ENCODE data around the gene PARP8.
"Not testable (repeated sequence)": the region's sequence is repeated elsewhere in the genome, so short reads cannot be mapped to it uniquely, and the experiment has no call there.

PARP8 gene

GRCh38 chr5:50679554-50679953 is 13.1 kb downstream of the PARP8 start:
- DNase-seq (ENCODE audit: low spot score), result not testable (repeated sequence)

GRCh38 chr5:50684721-50685120 is 18.3 kb downstream of the PARP8 start:
- no peak for DNase-seq (ENCODE audit: low spot score)

DNA sequence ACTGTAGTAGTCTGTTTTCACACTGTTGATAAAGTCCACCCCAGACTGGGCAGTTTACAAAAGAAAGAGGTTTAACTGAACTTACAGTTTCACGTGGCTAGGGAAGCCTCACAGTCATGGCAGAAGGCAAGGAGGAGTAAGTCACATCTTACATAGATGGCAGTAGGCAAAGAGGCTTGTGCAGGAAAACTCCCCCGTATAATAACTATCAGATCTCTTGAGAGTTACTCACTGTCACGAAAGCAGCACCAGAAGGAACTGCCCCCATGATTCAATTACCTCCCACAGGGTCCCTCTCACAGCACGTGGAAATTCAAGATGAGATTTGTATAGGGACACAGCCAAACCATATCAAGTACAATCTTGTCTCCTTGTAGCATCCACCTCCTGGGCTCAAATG is 21.1 kb downstream of the PARP8 start:
- no peak for DNase-seq (ENCODE audit: low spot score)

- no peak for DNase-seq (ENCODE audit: low spot score)
These were observed 25.1 kb downstream of the PARP8 start for GRCh38 chr5:50691399-50692016.

DNA sequence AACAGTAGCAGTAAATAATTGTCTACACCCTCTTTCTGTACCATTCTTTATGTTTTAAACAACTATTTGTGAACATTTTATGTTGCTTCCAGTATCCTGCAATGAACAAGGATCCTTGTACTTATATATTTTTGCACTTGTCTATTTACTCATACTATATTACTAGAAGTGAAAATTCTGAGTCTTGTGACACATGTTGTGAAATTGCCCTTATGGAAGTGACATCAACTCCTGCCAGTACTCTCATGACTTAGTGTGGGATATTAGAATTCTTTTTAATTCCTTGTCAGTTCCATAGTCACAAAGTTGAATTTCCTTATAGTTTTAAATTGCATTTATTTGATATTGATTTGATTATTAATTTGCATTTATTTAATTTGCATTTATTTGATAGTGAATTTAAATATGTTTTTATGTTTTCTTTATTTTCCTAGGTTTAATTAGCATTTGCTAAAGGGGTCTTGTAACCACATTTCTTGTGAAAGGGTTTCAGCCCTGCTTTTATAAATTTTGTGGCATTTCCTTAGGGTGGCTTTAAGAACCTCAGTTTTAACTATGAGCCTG is 27.7 kb downstream of the PARP8 start:
- DNase-seq (ENCODE audit: low spot score), result no peak

GRCh38 chr5:50694626-50695025 is 28.2 kb downstream of the PARP8 start:
- not testable (repeated sequence) for DNase-seq (ENCODE audit: low spot score)

- DNase-seq (ENCODE audit: low spot score), result no peak
These were observed 31.3 kb downstream of the PARP8 start for GRCh38 chr5:50697739-50698138.

GRCh38 chr5:50699737-50700136 is 33.3 kb downstream of the PARP8 start:
- no peak for DNase-seq (ENCODE audit: low spot score)

DNA sequence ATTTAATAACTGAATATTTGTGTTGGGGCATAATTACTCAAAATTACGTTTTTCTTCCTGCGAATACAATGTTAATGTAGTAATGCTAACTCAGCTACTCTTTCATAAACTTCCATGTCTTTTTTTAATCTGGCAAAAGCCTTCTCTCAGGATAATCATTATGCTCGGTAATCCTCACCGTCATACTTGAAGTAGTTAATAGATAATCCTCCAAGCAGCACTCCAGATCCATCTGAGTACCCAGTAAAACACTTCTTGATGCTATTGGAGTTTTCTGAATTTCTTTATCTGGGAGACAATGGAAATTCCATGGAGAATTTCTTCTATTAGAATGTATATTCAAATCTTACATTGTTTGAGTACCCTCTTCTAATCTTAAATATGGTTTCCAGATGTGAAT is 34.3 kb downstream of the PARP8 start:
- DNase-seq (ENCODE audit: low spot score), result no peak

DNA sequence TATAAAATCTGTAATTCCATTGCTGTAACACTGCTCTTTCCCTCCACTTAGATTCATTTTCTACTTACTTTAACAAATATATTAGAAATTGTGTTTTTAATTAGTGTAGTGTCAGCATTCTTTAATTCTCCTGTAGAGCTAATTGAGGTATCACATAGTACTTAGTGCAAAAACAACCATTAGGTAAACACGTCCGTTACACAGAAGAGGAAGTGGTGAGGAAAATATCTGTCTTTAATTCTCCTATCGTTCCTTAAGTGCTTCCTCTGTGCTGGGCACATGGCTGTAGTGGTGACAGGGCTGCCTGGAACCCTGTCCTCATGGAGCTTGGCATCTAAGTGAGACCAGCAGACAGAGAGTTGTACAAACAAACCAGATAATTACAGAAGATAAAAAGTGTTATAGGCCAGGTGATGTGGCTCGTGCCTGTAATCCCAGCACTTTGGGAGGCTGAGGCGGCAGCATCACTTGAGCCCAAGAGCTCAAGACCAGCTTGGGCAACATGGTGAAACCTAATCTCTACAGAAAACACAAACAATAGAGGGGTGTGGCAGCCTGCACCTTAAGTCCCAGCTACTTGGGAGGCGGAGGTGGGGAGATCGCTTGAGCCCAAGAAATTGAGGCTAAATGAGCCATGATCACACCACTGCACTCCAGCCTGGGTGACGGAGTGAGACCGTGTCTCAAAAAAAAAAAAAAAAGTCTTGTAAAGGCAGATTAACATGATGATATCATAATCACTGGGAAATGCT is 36.4 kb downstream of the PARP8 start:
- DNase-seq (ENCODE audit: low spot score), result no peak

GRCh38 chr5:50703367-50703666 is 36.9 kb downstream of the PARP8 start:
- DNase-seq (ENCODE audit: low spot score), result no peak

DNA sequence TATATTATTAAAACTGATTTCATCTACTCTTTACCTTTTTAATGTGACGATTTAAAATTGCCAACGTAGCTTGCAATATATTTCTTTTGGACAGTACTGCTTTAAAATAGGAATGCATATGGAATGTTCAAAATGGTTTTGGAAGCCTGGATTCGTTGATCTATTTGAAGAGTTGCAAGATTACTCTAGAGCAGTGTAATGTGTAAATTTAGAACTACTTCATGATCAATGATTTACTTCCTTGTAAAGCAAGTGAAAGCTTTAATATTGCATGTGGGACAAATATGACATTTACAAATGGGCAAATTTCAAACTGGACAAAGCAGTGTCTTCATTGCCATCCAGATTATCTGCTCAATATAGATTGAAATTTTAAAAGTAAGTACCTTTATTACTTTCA is 38.3 kb downstream of the PARP8 start:
- DNase-seq (ENCODE audit: low spot score), result no peak

GRCh38 chr5:50709471-50709870 is 43.0 kb downstream of the PARP8 start:
- no peak for DNase-seq (ENCODE audit: low spot score)

GRCh38 chr5:50710838-50711237 is 44.4 kb downstream of the PARP8 start:
- DNase-seq (ENCODE audit: low spot score), result no peak

DNA sequence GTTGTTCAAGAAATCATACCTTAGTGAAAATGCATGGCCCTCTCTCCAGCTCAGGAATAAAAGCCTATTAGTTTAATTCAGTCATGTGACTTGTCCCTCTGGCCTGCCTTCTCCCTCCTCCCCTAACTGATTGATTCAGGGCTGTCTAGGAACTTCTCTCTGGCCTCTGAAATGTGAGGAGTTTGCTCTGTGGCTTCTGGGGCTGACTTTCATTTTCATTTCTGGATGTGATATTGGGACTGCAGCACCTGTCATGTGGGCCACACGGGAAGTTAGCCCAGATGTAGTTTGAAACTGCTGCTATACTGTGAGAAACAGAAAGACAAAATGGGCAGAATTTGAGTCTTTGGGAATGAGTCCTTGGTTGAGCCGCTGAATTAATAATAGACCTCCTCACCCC is 44.8 kb downstream of the PARP8 start:
- DNase-seq (ENCODE audit: low spot score), result peak; percentile 19

GRCh38 chr5:50712479-50712878 is 46.0 kb downstream of the PARP8 start:
- DNase-seq (ENCODE audit: low spot score), result no peak

DNA sequence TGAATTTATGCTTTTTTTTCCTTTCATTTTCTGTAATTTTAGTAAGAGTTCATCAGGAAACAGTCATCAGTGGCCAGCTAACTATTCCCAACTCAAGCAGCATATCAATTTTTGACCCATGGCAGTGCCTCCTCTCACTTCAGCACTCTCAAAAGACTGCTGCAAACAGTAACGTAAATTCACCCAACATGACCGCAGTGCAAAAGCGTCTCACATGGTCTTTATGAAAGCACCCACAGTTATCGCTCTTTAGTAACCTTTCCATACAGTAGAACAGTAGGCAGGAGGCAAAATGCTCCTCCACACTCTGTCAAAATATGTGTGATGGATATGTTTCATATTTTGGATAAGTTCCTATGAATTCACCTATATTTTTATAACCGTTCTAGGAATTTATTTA is 48.6 kb downstream of the PARP8 start:
- DNase-seq (ENCODE audit: low spot score), result no peak

- DNase-seq (ENCODE audit: low spot score), result no peak
These were observed 49.7 kb downstream of the PARP8 start for GRCh38 chr5:50716134-50716533.

- DNase-seq (ENCODE audit: low spot score), result no peak
These were observed 51.2 kb downstream of the PARP8 start for GRCh38 chr5:50717651-50718050.

DNA sequence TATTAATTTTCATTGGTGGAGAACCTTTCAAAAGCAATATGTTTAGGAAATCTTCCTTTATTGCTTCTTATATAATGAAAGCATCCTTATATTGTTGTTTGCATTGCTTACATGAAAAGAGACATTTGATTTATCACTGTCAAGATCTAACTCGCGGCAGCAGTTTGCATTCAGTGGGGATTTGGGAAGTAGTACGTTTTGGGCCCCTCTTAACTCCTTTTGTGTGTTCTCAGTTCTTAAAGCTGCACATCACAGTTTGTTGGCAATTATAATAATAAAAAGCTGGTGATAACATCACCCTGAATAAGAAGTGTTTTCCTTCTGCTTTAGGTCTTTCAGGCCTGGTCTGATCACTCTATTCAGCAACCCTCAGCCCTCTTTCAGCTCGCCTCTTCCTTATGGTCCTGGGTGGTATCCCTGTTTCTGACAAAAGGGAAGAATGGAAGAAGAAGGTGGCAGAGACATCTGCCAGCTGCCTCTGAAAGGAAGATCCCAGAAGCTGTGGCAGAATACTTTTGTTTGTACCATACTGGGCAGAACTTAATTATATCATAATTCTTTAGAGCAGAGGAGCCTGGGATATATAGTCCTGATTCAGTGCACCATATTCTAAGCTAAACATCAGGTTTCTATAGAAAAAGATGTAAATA is 53.7 kb downstream of the PARP8 start:
- no peak for DNase-seq (ENCODE audit: low spot score)

DNA sequence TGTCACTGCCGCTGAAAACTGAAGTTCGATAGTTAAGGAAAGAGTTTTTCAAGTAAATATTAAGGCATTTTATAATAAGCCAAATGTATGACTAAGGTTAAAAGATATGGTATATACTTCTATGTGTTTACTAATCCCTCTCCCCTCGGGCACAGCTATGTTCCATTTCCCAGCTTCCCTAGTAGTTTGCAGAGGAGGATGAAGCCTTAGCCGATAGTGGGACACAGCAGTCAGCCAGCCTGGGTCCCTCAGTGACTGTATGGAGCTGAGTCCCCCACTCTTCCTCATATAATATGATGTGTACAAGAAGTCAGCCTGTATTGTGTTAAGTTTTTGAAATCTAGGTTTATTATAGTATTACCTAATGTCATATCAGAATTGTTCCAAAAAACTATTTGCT is 55.8 kb downstream of the PARP8 start:
- DNase-seq (ENCODE audit: low spot score), result no peak

- no peak for DNase-seq (ENCODE audit: low spot score)
These were observed 57.8 kb downstream of the PARP8 start for GRCh38 chr5:50724262-50724661.

DNA sequence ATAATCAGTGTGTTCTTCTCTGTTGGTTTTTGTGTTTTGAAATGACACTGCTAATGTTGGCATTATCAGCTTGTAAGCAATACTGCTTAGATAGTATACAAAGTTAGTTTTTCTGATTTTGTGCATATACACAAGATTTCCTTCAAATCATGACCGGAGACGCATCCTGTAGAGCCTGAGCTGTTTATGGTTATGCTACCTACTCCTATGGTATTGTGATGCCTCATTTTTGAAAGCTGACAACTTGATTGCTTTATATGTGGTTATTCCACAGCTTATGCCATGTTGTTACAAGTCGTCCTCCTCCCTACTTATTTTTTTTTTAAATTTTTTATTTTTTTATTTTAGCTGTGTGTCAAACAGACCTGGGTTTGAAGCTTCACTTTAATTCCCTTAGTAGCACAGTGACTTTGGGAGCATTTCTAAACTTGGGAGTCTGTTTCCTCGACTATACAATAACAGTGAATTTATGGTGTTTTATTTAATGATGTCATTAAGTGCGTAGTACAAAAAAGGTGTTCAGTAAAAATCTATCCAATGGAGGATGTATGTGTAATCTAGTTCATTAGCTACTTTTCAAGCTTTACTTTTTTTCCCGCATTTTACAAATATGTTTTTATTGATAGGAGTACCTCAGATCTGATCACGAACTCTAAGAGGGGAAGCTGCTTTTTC is 59.5 kb downstream of the PARP8 start:
- no peak for DNase-seq (ENCODE audit: low spot score)
